Ascending aorta (tissue), 2 donors: ENCODE measurements around the gene SEMA3E. TPM values are rescaled to one million over a fixed set of nuclear protein-coding genes. Genes with fewer than 3 reads are reported as not detected.

Source experiments
- DNase-seq, 2 donors: peaks; one replicate each; pipeline ENCODE4 v3.0.0-alpha.2; 2019; ENCODE audit warnings: low spot score in 2 of 2
- H3K27ac ChIP-seq, 2 donors: fragments of 200-600 bp; sonication (generic); one replicate each; pipeline ENCODE4 v1.5.1; 2016 to 2017; ENCODE audit warnings: mild to moderate bottlenecking in 1 of 2
- H3K27me3 ChIP-seq: fragments of 200-600 bp; sonication (generic); one replicate; pipeline ENCODE4 v1.5.1; 2017
- H3K36me3 ChIP-seq, 2 donors: fragments of 200-600 bp; sonication (generic); one replicate each; pipeline ENCODE4 v1.5.1; 2016
- H3K4me1 ChIP-seq, 2 donors: fragments of 200-600 bp; sonication (generic); one replicate each; pipeline ENCODE4 v1.5.1; 2016 to 2017; ENCODE audit warnings: mild to moderate bottlenecking in 1 of 2
- H3K4me3 ChIP-seq, 2 donors: fragments of 200-600 bp; sonication (generic); one replicate each; pipeline ENCODE4 v1.5.1; 2016 to 2017; ENCODE audit warnings: mild to moderate bottlenecking in 1 of 2
- H3K9me3 ChIP-seq, 2 donors: fragments of 200-600 bp; sonication (generic); one replicate each; pipeline ENCODE4 v1.5.1; 2016
- intact Hi-C: fragments of 100-400 bp; cut with DNase I; formaldehyde crosslinking; loops from one replicate; pipeline ENCODE4 v1.15.1; 2023
- total RNA-seq: library from RNA; depleted of rRNA; stranded (reverse); fragments of >200 nt; gene quantifications from one replicate; pipeline ENCODE4 v1.1.0, GENCODE V29; 2016
- TF ChIP-seq, protein P1 (sequence below), 3 experiments: fragments of 200-600 bp in 2 of 3; fragments of 450-650 bp in 1 of 3; sonication (generic) in 2 of 3; IDR thresholded peaks; one replicate each; pipeline ENCODE4 v1.5.1; 2016 to 2019; ENCODE audit warnings: antibody characterized with exemption in 3 of 3, mild to moderate bottlenecking in 1 of 3, moderate library complexity in 1 of 3

Gene SEMA3E
- total RNA-seq, 1 donor from 2014 or later: 4.3 TPM

- Histone ChIP-seq H3K9me3 (no peaks in the 10 kb centered on the region), H3K36me3 (no peaks in the 10 kb centered on the region), H3K4me1 (no peaks in the 10 kb centered on the region), H3K27ac (no peak overlapping the region), H3K4me3 (no peak overlapping the region), H3K27me3 (no peaks in the 10 kb centered on the region)
- no peak for DNase-seq
- intact Hi-C loops: no loop called here
- TF ChIP-seq, protein P1, sequence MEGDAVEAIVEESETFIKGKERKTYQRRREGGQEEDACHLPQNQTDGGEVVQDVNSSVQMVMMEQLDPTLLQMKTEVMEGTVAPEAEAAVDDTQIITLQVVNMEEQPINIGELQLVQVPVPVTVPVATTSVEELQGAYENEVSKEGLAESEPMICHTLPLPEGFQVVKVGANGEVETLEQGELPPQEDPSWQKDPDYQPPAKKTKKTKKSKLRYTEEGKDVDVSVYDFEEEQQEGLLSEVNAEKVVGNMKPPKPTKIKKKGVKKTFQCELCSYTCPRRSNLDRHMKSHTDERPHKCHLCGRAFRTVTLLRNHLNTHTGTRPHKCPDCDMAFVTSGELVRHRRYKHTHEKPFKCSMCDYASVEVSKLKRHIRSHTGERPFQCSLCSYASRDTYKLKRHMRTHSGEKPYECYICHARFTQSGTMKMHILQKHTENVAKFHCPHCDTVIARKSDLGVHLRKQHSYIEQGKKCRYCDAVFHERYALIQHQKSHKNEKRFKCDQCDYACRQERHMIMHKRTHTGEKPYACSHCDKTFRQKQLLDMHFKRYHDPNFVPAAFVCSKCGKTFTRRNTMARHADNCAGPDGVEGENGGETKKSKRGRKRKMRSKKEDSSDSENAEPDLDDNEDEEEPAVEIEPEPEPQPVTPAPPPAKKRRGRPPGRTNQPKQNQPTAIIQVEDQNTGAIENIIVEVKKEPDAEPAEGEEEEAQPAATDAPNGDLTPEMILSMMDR (IDR thresholded peaks at IDR 0.05): no peak
These were observed 42.2 kb upstream of the SEMA3E start for GRCh38 chr7:83691095-83691494.

GRCh38 chr7:83689855-83690254, 40.9 kb upstream of the SEMA3E start:
- H3K27me3 ChIP-seq: no peaks in the 10 kb centered on the region
- intact Hi-C loops: no loop called here
- H3K4me1 ChIP-seq: no peaks in the 10 kb centered on the region
- H3K27ac ChIP-seq: no peak overlapping the region
- H3K4me3 ChIP-seq: no peak overlapping the region
- TF ChIP-seq, protein P1 (IDR thresholded peaks at IDR 0.05): no peak
- DNase-seq: no peak
- H3K36me3 ChIP-seq: no peaks in the 10 kb centered on the region
- H3K9me3 ChIP-seq: no peaks in the 10 kb centered on the region

DNA sequence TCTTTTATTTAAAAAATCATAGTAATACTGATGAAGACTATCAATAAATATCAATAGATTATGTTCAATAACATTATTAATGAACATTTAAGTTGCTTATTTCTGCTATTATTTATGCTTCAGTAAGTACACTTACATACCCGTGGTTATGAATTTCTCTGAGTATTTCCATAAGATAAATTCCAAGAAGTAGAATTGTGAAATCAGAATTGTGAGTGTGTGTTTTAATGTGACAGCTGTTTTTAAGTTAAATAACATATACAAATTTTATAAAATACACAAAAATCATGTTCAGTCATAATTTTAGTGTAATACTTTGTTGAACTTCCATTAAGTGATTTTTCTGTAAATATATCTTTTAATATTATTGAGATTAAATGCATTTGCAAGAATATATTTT, 37.5 kb upstream of the SEMA3E start:
- Histone ChIP-seq H3K27me3 (no peaks in the 10 kb centered on the region), H3K4me3 (no peak overlapping the region), H3K9me3 (no peaks in the 10 kb centered on the region), H3K27ac (no peak overlapping the region), H3K36me3 (no peaks in the 10 kb centered on the region), H3K4me1 (no peaks in the 10 kb centered on the region)
- intact Hi-C loops: no loop called here
- TF ChIP-seq, protein P1 (IDR thresholded peaks at IDR 0.05): no peak
- no peak for DNase-seq

DNA sequence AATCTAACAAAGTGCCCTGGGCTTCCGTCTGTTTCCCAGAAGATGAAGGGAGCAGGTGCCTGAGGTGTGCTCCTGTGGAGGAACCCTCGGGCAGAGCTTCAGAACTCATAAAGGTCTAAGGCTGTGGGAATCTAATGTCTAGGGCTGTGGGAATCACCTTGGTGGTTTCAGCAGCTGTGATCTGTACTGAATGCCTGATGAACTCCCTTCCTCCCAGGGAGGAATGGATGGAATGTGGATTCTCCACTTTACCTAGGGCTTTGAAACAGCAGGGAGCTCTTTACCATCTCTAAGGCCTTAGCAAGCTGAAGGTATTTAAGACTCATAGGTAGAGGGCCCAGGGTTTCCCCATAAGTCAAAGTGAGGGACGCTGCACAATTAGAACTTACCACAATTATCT, 36.0 kb upstream of the SEMA3E start:
- Histone ChIP-seq H3K4me1 (no peaks in the 10 kb centered on the region), H3K9me3 (no peaks in the 10 kb centered on the region), H3K36me3 (no peaks in the 10 kb centered on the region), H3K27me3 (no peaks in the 10 kb centered on the region), H3K27ac (no peak overlapping the region), H3K4me3 (no peak overlapping the region)
- TF ChIP-seq, protein P1 (IDR thresholded peaks at IDR 0.05): no peak
- DNase-seq: no peak
- intact Hi-C loops: no loop called here

DNA sequence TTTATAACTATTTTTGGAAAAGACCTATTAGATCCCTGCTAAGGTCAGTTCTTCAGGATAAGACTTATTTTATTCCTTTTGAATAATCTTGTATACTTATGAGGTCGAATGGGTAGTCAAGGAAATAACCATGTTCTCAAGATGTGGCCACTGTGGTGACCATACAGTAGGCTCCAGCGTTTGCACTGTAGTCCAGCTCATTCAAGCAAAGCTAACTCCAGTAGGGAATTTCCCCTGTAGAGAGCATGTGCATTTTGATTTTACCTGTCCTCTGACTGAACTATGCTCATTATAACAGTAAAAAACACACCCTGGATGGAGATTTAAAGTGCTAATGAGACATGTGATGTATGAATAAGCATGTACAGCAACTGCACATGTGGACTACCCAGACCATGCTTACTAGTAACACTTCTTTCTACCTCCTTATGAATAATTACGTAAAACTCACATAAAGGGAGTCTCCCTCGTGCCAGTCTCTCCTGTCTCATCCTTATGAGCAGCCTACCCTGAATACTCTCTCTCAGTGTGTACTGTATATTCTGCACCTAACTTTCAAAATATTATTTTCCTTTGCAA, 32.4 kb upstream of the SEMA3E start:
- Histone ChIP-seq H3K36me3 (no peaks in the 10 kb centered on the region), H3K9me3 (no peaks in the 10 kb centered on the region), H3K27me3 (no peaks in the 10 kb centered on the region), H3K4me3 (no peak overlapping the region), H3K4me1 (no peaks in the 10 kb centered on the region), H3K27ac (no peak overlapping the region)
- no peak for DNase-seq
- TF ChIP-seq, protein P1 (IDR thresholded peaks at IDR 0.05): no peak
- intact Hi-C loops: no loop called here
